Measurements from ENCODE around the gene DNAH17. TPM values are rescaled to one million over a fixed set of nuclear protein-coding genes. Genes with fewer than 3 reads are reported as not detected.

Gene DNAH17
- polyA plus RNA-seq, 2 donors = 0.02 to 0.11 TPM

- Histone ChIP-seq H3K9me3 (ENCODE audit: control insufficient read depth in 2 of 2, insufficient read depth in 1 of 2, low read depth in 1 of 2, low read length in 1 of 2) (no peaks in the 10 kb centered on the region), H3K36me3 (ENCODE audit: control insufficient read depth in 2 of 2, insufficient read depth in 2 of 2, low read length in 1 of 2) (no peaks in the 10 kb centered on the region), H3K4me3 (ENCODE audit: low read depth in 1 of 2, low read length in 2 of 2) (no peak overlapping the region), H3K4me1 (ENCODE audit: control insufficient read depth in 2 of 2, insufficient read depth in 2 of 2, low read length in 1 of 2) (peaks cover 12 to 13% of the 10 kb centered on the region in 2 donors), H3K27ac (ENCODE audit: low read depth in 2 of 2, low read length in 1 of 2) (no peak overlapping the region), H3K27me3 (ENCODE audit: control insufficient read depth in 1 of 2, insufficient read depth in 2 of 2, low read length in 2 of 2) (no peaks in the 10 kb centered on the region)
- 72 to 87% methylated on average over 29 of the region's 29 CpGs for WGBS, 2 donors
Measured at GRCh38 chr17:78529871-78530670, 47.1 kb downstream of the DNAH17 start.

DNA sequence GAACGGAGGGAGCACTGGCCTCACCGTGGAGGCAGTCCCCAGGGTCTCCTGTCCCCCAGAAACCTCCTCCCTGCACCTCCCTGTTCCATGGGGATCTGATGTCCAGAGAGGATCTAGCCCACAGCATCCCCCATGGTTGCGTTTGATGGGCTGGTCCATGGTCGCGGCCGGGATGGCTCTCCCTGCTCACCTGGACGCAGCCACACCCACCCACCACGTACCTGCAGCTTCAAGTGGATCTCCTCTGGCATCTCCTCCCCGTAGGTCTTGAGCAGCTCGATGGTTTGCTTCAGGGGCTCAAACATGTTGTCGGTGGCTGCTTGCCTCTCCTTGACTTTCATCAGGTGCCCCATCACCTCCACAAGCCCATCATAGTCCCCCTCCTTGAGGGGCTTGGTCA lies 47.9 kb downstream of the DNAH17 start:
- H3K4me3 ChIP-seq (ENCODE audit: low read depth in 1 of 2, low read length in 2 of 2) = no peak overlapping the region
- H3K4me1 ChIP-seq (ENCODE audit: control insufficient read depth in 2 of 2, insufficient read depth in 2 of 2, low read length in 1 of 2) = peaks cover 5 to 7% of the 10 kb centered on the region in 2 donors
- 81 to 87% methylated on average over 11 of the region's 11 CpGs for WGBS, 2 donors
- no peaks in the 10 kb centered on the region for H3K9me3 ChIP-seq (ENCODE audit: control insufficient read depth in 2 of 2, insufficient read depth in 1 of 2, low read depth in 1 of 2, low read length in 1 of 2)
- H3K27me3 ChIP-seq (ENCODE audit: control insufficient read depth in 1 of 2, insufficient read depth in 2 of 2, low read length in 2 of 2) = no peaks in the 10 kb centered on the region
- no peaks in the 10 kb centered on the region for H3K36me3 ChIP-seq (ENCODE audit: control insufficient read depth in 2 of 2, insufficient read depth in 2 of 2, low read length in 1 of 2)
- no peak overlapping the region for H3K27ac ChIP-seq (ENCODE audit: low read depth in 2 of 2, low read length in 1 of 2)

- Histone ChIP-seq H3K4me3 (ENCODE audit: low read depth in 1 of 2, low read length in 2 of 2) (no peak overlapping the region), H3K4me1 (ENCODE audit: control insufficient read depth in 2 of 2, insufficient read depth in 2 of 2, low read length in 1 of 2) (peaks cover 2 to 7% of the 10 kb centered on the region in 2 donors), H3K36me3 (ENCODE audit: control insufficient read depth in 2 of 2, insufficient read depth in 2 of 2, low read length in 1 of 2) (no peaks in the 10 kb centered on the region), H3K27ac (ENCODE audit: low read depth in 2 of 2, low read length in 1 of 2) (no peak overlapping the region), H3K9me3 (ENCODE audit: control insufficient read depth in 2 of 2, insufficient read depth in 1 of 2, low read depth in 1 of 2, low read length in 1 of 2) (no peaks in the 10 kb centered on the region), H3K27me3 (ENCODE audit: control insufficient read depth in 1 of 2, insufficient read depth in 2 of 2, low read length in 2 of 2) (no peaks in the 10 kb centered on the region)
- WGBS, 2 donors = 50 to 62% methylated on average over 8 to 10 of the region's 10 CpGs
Measured at GRCh38 chr17:78528541-78528940, 48.7 kb downstream of the DNAH17 start.

GRCh38 chr17:78527345-78527744 lies 49.9 kb downstream of the DNAH17 start:
- no peaks in the 10 kb centered on the region for H3K36me3 ChIP-seq (ENCODE audit: control insufficient read depth in 2 of 2, insufficient read depth in 2 of 2, low read length in 1 of 2)
- no peaks in the 10 kb centered on the region for H3K9me3 ChIP-seq (ENCODE audit: control insufficient read depth in 2 of 2, insufficient read depth in 1 of 2, low read depth in 1 of 2, low read length in 1 of 2)
- H3K4me3 ChIP-seq (ENCODE audit: low read depth in 1 of 2, low read length in 2 of 2) = no peak overlapping the region
- H3K27me3 ChIP-seq (ENCODE audit: control insufficient read depth in 1 of 2, insufficient read depth in 2 of 2, low read length in 2 of 2) = no peaks in the 10 kb centered on the region
- H3K27ac ChIP-seq (ENCODE audit: low read depth in 2 of 2, low read length in 1 of 2) = no peak overlapping the region
- peaks cover 0 to 2% of the 10 kb centered on the region in 2 donors for H3K4me1 ChIP-seq (ENCODE audit: control insufficient read depth in 2 of 2, insufficient read depth in 2 of 2, low read length in 1 of 2)
- 84 to 86% methylated on average over 4 of the region's 4 CpGs for WGBS, 2 donors

GRCh38 chr17:78526231-78527025 lies 50.8 kb downstream of the DNAH17 start:
- 81 to 88% methylated on average over 30 of the region's 30 CpGs for WGBS, 2 donors
- Histone ChIP-seq H3K4me1 (ENCODE audit: control insufficient read depth in 2 of 2, insufficient read depth in 2 of 2, low read length in 1 of 2) (peaks cover 0 to 2% of the 10 kb centered on the region in 2 donors), H3K4me3 (ENCODE audit: low read depth in 1 of 2, low read length in 2 of 2) (no peak overlapping the region), H3K27me3 (ENCODE audit: control insufficient read depth in 1 of 2, insufficient read depth in 2 of 2, low read length in 2 of 2) (no peaks in the 10 kb centered on the region), H3K9me3 (ENCODE audit: control insufficient read depth in 2 of 2, insufficient read depth in 1 of 2, low read depth in 1 of 2, low read length in 1 of 2) (no peaks in the 10 kb centered on the region), H3K27ac (ENCODE audit: low read depth in 2 of 2, low read length in 1 of 2) (no peak overlapping the region), H3K36me3 (ENCODE audit: control insufficient read depth in 2 of 2, insufficient read depth in 2 of 2, low read length in 1 of 2) (no peaks in the 10 kb centered on the region)

DNA sequence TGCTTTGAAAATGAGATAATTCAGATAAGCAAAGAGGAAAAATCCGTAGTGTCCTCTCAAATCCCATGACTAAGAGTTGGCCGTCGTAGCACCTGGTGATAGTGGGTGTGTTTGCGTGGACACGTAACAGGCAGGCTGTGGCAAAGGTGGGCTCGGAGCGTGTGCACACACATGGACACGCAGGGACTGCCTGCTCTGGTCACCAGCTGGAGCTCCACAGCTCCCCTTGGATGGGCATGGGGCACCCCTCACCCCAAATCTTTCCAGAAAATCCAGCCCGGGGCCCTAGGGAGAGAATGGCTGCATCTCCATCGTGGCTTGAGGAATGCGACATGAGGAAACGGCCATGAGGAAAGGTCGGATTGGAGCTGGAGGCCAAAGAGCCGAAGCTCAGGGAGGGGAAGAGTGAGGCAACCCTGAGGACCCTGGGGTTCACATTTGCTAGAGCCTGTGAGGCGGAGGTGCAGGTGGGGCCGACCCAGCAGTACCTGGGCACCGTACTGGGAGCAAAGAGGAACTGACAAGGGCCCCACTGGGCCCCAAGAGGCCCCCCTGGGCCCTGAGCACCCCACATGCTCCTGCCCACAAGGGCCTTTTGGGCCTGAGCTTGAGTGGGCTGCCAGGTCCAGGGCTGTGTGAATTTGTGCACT lies 51.6 kb downstream of the DNAH17 start:
- Histone ChIP-seq H3K4me3 (ENCODE audit: low read depth in 1 of 2, low read length in 2 of 2) (no peak overlapping the region), H3K27me3 (ENCODE audit: control insufficient read depth in 1 of 2, insufficient read depth in 2 of 2, low read length in 2 of 2) (no peaks in the 10 kb centered on the region), H3K9me3 (ENCODE audit: control insufficient read depth in 2 of 2, insufficient read depth in 1 of 2, low read depth in 1 of 2, low read length in 1 of 2) (no peaks in the 10 kb centered on the region), H3K27ac (ENCODE audit: low read depth in 2 of 2, low read length in 1 of 2) (no peak overlapping the region), H3K36me3 (ENCODE audit: control insufficient read depth in 2 of 2, insufficient read depth in 2 of 2, low read length in 1 of 2) (no peaks in the 10 kb centered on the region), H3K4me1 (ENCODE audit: control insufficient read depth in 2 of 2, insufficient read depth in 2 of 2, low read length in 1 of 2) (peaks cover 0 to 2% of the 10 kb centered on the region in 2 donors)
- WGBS, 2 donors = 84 to 87% methylated on average over 17 of the region's 17 CpGs

- H3K36me3 ChIP-seq (ENCODE audit: control insufficient read depth in 2 of 2, insufficient read depth in 2 of 2, low read length in 1 of 2) = no peaks in the 10 kb centered on the region
- no peaks in the 10 kb centered on the region for H3K4me1 ChIP-seq (ENCODE audit: control insufficient read depth in 2 of 2, insufficient read depth in 2 of 2, low read length in 1 of 2)
- no peak overlapping the region for H3K4me3 ChIP-seq (ENCODE audit: low read depth in 1 of 2, low read length in 2 of 2)
- WGBS, 2 donors = 87 to 92% methylated on average over 23 of the region's 23 CpGs
- no peaks in the 10 kb centered on the region for H3K27me3 ChIP-seq (ENCODE audit: control insufficient read depth in 1 of 2, insufficient read depth in 2 of 2, low read length in 2 of 2)
- H3K9me3 ChIP-seq (ENCODE audit: control insufficient read depth in 2 of 2, insufficient read depth in 1 of 2, low read depth in 1 of 2, low read length in 1 of 2) = no peaks in the 10 kb centered on the region
- no peak overlapping the region for H3K27ac ChIP-seq (ENCODE audit: low read depth in 2 of 2, low read length in 1 of 2)
Measured at GRCh38 chr17:78524870-78525510, 52.2 kb downstream of the DNAH17 start.

DNA sequence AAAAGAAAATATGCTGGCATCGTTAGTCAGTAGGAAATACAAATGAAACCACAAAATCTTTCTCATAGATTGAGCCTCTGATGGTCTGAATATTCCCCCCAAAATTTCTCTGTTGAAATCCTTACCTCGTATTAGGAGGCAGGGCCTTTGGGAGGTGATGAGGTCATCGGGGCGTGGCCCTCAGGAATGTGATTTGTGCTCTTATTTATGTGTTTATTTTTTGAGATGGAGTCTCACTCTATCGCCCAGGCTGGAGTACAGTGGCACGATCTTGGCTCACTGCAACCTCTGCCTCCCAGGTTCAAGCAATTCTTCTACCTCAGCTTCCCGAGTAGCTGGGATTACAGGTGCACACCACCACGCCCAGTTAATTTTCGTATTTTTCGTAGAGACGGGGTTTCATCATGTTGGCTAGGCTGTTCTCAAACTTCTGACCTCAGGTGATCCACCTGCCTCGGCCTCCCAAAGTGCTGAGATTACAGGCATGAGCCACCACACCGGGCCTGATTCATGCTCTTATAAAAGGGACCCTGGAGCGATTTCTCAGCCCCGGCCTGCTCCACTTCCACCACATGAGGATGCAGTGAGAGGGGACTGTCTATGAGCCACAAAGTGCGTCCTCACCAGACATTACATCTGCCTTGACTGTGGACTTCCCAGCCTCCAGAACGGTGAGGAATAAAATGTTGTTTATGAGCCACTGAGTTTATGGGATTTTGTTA lies 53.1 kb downstream of the DNAH17 start:
- no peak overlapping the region for H3K4me3 ChIP-seq (ENCODE audit: low read depth in 1 of 2, low read length in 2 of 2)
- no peak overlapping the region for H3K27ac ChIP-seq (ENCODE audit: low read depth in 2 of 2, low read length in 1 of 2)
- WGBS, 2 donors = 87 to 88% methylated on average over 17 of the region's 17 CpGs
- no peaks in the 10 kb centered on the region for H3K4me1 ChIP-seq (ENCODE audit: control insufficient read depth in 2 of 2, insufficient read depth in 2 of 2, low read length in 1 of 2)
- H3K9me3 ChIP-seq (ENCODE audit: control insufficient read depth in 2 of 2, insufficient read depth in 1 of 2, low read depth in 1 of 2, low read length in 1 of 2) = no peaks in the 10 kb centered on the region
- H3K27me3 ChIP-seq (ENCODE audit: control insufficient read depth in 1 of 2, insufficient read depth in 2 of 2, low read length in 2 of 2) = no peaks in the 10 kb centered on the region
- H3K36me3 ChIP-seq (ENCODE audit: control insufficient read depth in 2 of 2, insufficient read depth in 2 of 2, low read length in 1 of 2) = no peaks in the 10 kb centered on the region

Data from esophagus (tissue), 2 donors.